ENCODE measurements around the gene TRERF1. TPM values are rescaled to one million over a fixed set of nuclear protein-coding genes. Genes with fewer than 3 reads are reported as not detected.

TRERF1 gene
- total RNA-seq, 1 donor from 2014 or later = 8.3 TPM

GRCh38 chr6:42188406-42188805 is 263.3 kb downstream of the TRERF1 start:
- Histone ChIP-seq H3K4me2 (no peak overlapping the region), H3K4me3 (no peak overlapping the region), H3K4me1 (peaks cover 11% of the 10 kb centered on the region), H3K27me3 (no peaks in the 10 kb centered on the region), H4K20me1 (ENCODE audit: low read depth) (no peaks in the 10 kb centered on the region), H3F3A (ENCODE audit: low read depth) (no peaks in the 10 kb centered on the region), H3K36me3 (no peaks in the 10 kb centered on the region), H3K79me2 (ENCODE audit: low read depth) (no peaks in the 10 kb centered on the region), H3K9ac (no peak overlapping the region), H3K27ac (no peak overlapping the region), H3K9me3 (ENCODE audit: low read depth) (no peaks in the 10 kb centered on the region), H2AFZ (replicated peaks) (no peak overlapping the region)
- Mint-ChIP-seq H3K27me3 (ENCODE audit: insufficient read depth, low read depth) (no peaks in the 10 kb centered on the region), H3K36me3 (no peaks in the 10 kb centered on the region), H3K4me1 (peaks cover 17% of the 10 kb centered on the region), H3K4me3 (no peak overlapping the region), H3K27ac (no peak overlapping the region), H3K9me3 (no peaks in the 10 kb centered on the region)
- DNase-seq (ENCODE audit: low spot score) = no peak
- no peak for TF ChIP-seq EZH2 (IDR thresholded peaks at IDR 0.05)
- TF ChIP-seq EZH2phosphoT487 (IDR thresholded peaks at IDR 0.05) = no peak

DNA sequence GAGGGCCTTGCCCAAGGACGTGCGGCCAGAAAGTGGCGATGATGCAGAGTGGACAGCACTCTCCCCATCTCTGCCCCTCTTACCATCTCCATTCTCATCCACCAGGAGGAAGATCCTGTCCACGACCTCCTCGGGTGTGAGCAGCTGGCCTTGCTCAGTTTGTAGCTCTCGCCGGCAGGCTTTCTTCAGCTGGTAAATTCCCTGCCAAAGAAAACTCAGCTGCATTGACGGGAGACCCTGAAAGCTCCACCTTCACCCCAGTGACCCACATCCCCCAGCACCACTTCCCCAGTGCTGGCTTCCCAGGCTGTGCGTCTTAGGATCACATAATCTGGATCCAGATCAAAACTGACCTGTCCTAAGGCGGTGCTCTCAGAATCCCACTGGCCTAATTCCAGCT is 266.1 kb downstream of the TRERF1 start:
- H3K27ac ChIP-seq = no peak overlapping the region
- Mint-ChIP-seq H3K36me3 (no peaks in the 10 kb centered on the region), H3K27ac (no peak overlapping the region), H3K4me3 (no peak overlapping the region), H3K9me3 (no peaks in the 10 kb centered on the region), H3K4me1 (peaks cover 5% of the 10 kb centered on the region), H3K27me3 (ENCODE audit: insufficient read depth, low read depth) (no peaks in the 10 kb centered on the region)
- no peak for DNase-seq (ENCODE audit: low spot score)
- no peak overlapping the region for H3K9ac ChIP-seq
- H3K79me2 ChIP-seq (ENCODE audit: low read depth) = no peaks in the 10 kb centered on the region
- no peak overlapping the region for H3K4me2 ChIP-seq
- H3K4me1 ChIP-seq = peaks cover under 1% of the 10 kb centered on the region
- no peaks in the 10 kb centered on the region for H3K36me3 ChIP-seq
- no peaks in the 10 kb centered on the region for H3F3A ChIP-seq (ENCODE audit: low read depth)
- H3K4me3 ChIP-seq = no peak overlapping the region
- TF ChIP-seq EZH2phosphoT487 (IDR thresholded peaks at IDR 0.05) (no peak), EZH2 (IDR thresholded peaks at IDR 0.05) (no peak), CTCF (IDR thresholded peaks at IDR 0.05) (no peak)
- no peaks in the 10 kb centered on the region for H4K20me1 ChIP-seq (ENCODE audit: low read depth)
- H3K27me3 ChIP-seq = no peaks in the 10 kb centered on the region
- H3K9me3 ChIP-seq (ENCODE audit: low read depth) = no peaks in the 10 kb centered on the region
- no peak overlapping the region for H2AFZ ChIP-seq (replicated peaks)

DNA sequence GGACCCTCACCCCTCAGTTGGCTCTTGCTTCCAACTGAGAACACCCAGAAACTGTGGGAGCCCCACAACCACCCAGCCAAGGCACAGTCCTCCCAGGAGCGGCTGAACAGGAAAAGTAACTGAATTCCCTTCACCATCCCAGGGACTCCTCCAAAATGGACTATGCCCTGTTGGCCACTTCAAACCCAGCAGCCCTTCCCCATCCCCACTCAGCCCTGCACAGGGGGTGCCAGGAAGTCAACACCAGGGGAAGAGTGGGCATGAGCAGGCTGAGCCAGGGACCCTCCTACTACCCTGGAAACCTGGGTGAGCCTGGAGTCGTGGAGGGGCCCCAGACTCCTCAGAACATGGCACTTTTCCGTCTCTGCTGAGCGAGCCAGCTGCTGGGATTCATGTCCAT is 267.3 kb downstream of the TRERF1 start:
- peaks cover 8% of the 10 kb centered on the region for H3K4me1 Mint-ChIP-seq
- Histone ChIP-seq H3K4me1 (no peaks in the 10 kb centered on the region), H4K20me1 (ENCODE audit: low read depth) (no peaks in the 10 kb centered on the region), H3K79me2 (ENCODE audit: low read depth) (no peaks in the 10 kb centered on the region), H3K9me3 (ENCODE audit: low read depth) (no peaks in the 10 kb centered on the region), H3K9ac (no peak overlapping the region), H3K36me3 (no peaks in the 10 kb centered on the region), H3K27ac (no peak overlapping the region), H2AFZ (replicated peaks) (no peak overlapping the region), H3K4me2 (no peak overlapping the region), H3K27me3 (no peaks in the 10 kb centered on the region), H3F3A (ENCODE audit: low read depth) (no peaks in the 10 kb centered on the region), H3K4me3 (no peak overlapping the region)
- H3K9me3 Mint-ChIP-seq = no peaks in the 10 kb centered on the region
- H3K4me3 Mint-ChIP-seq = no peak overlapping the region
- TF ChIP-seq CTCF (IDR thresholded peaks at IDR 0.05) (no peak), EZH2 (IDR thresholded peaks at IDR 0.05) (no peak), EZH2phosphoT487 (IDR thresholded peaks at IDR 0.05) (no peak)
- H3K36me3 Mint-ChIP-seq = no peaks in the 10 kb centered on the region
- peaks cover 6% of the 10 kb centered on the region for H3K27me3 Mint-ChIP-seq (ENCODE audit: insufficient read depth, low read depth)
- no peak overlapping the region for H3K27ac Mint-ChIP-seq
- no peak for DNase-seq (ENCODE audit: low spot score)

- no peak overlapping the region for H3K4me2 ChIP-seq
- no peak overlapping the region for H3K27ac ChIP-seq
- no peaks in the 10 kb centered on the region for H3K9me3 Mint-ChIP-seq
- TF ChIP-seq EZH2 (IDR thresholded peaks at IDR 0.05) (no peak), CTCF (IDR thresholded peaks at IDR 0.05) (no peak), EZH2phosphoT487 (IDR thresholded peaks at IDR 0.05) (no peak)
- no peak overlapping the region for H3K9ac ChIP-seq
- H3F3A ChIP-seq (ENCODE audit: low read depth) = peaks cover 14% of the 10 kb centered on the region
- no peaks in the 10 kb centered on the region for H3K9me3 ChIP-seq (ENCODE audit: low read depth)
- H3K27me3 Mint-ChIP-seq (ENCODE audit: insufficient read depth, low read depth) = peaks cover 12% of the 10 kb centered on the region
- DNase-seq (ENCODE audit: low spot score) = no peak
- no peak overlapping the region for H3K27ac Mint-ChIP-seq
- no peaks in the 10 kb centered on the region for H3K36me3 ChIP-seq
- H3K27me3 ChIP-seq = no peaks in the 10 kb centered on the region
- H3K4me3 ChIP-seq = no peak overlapping the region
- no peaks in the 10 kb centered on the region for H3K36me3 Mint-ChIP-seq
- no peak overlapping the region for H3K4me3 Mint-ChIP-seq
- H3K4me1 ChIP-seq = no peaks in the 10 kb centered on the region
- no peak overlapping the region for H2AFZ ChIP-seq (replicated peaks)
- peaks cover 12% of the 10 kb centered on the region for H3K4me1 Mint-ChIP-seq
- no peaks in the 10 kb centered on the region for H4K20me1 ChIP-seq (ENCODE audit: low read depth)
- no peaks in the 10 kb centered on the region for H3K79me2 ChIP-seq (ENCODE audit: low read depth)
These were observed 269.6 kb downstream of the TRERF1 start for GRCh38 chr6:42182101-42182500.
